Measurements from ENCODE around the gene ATF5.
"Not testable (repeated sequence)": the region's sequence is repeated elsewhere in the genome, so short reads cannot be mapped to it uniquely, and the experiment has no call there.

Gene ATF5

DNA sequence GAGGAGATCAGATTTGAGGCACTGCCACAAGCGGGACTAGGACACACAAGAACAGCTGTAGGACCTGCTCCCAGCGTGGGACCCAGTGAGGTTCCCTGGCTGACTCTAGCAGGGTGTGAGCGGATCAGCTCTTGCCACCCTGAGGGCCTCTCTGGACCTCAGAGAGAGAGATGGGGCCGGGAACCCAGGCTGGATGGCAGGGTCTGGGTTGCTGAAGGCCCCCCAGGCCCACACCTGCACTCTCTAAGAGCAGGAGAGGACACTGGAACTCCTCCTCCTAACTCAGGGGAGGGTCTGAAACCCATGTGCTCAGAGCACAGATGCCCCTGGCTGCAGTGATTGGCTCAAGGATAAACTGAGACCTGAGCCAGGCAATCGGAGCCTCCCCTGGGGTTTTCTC is 18.8 kb upstream of the ATF5 start:
- H3K27ac Mint-ChIP-seq: peak overlapping the region; percentile 91
- no peak overlapping the region for H3K4me3 Mint-ChIP-seq
- H3K27me3 Mint-ChIP-seq: no peaks in the 10 kb centered on the region
- ATAC-seq: no peak
- no peaks in the 10 kb centered on the region for H3K9me3 Mint-ChIP-seq
- H3K36me3 Mint-ChIP-seq: peaks cover 73% of the 10 kb centered on the region
- peaks cover 90% of the 10 kb centered on the region for H3K4me1 Mint-ChIP-seq

DNA sequence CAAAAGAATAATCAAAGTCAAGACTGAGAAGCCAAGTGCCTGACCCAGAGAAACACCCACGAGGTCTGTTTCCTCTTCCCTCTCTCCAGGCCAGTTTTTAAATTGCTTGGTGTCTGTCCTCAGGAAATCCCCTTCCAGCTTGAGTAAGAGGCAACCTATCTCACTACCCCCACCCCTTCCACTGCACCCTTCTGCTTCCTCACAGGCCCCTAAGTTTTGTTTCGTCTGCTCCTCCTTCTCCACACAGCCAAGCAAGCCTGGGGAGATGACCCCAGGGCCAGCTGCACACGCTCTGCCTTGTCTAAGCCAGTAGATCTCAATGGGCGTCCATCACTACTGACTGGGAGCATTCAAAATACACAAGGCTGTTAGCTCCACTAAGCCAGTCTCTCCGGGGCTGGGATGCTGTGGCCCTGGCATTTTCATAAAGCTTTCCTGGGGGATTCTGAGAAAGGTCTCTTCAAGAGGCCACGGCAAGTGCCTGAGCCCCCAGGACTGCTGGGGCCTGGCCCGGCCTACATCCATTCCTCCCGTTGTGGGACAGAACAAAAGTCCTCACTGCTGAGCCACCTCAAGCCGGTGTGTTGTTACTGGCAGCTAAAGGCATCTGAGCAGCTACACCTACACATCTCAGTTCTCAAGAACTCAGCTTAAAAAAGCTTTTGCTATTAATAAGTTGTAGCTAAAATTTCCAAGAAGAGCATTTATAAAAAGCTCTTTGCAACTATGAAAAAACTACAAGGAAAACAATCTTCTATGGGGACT is 17.4 kb upstream of the ATF5 start:
- ATAC-seq: peak; percentile 86
- Mint-ChIP-seq H3K27ac (peak overlapping the region; percentile 91), H3K9me3 (no peaks in the 10 kb centered on the region), H3K4me1 (peaks cover 86% of the 10 kb centered on the region), H3K36me3 (peaks cover 68% of the 10 kb centered on the region), H3K27me3 (no peaks in the 10 kb centered on the region), H3K4me3 (peak overlapping the region; percentile 55)

DNA sequence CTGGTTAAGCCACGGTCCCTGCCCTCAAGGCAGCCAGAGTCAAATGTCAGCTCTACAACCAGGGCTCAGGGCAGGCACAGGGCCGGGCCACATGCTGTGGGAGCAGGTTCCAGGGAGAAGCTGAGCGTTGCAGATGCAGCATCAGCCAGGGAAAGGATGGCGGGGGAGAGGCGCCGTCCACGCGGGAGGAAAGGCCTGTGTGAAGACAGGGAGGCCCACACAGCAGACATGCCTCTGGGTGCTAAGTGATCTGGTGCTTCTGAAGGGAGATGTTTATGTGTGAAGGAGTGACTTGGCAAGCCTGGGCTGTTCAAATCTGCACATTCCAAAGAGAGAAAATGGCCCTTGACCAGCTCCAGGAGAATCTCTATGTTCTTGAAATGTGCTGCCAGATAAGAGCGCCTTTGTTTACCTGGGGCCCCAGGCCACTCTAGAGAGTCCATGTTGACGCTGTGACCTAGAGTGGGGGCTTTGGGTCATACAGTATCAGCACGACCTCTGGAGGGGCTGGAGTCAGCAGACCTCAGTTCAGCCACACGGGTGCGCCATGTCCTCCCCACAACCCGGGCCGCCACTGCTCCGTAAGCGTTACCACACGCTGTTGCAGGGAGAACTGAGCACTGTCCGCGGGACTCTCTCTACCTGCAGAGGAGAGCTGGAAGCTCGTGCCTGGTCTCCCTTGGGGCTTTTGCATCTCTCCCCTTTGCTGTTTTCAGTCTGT is 15.9 kb upstream of the ATF5 start:
- Mint-ChIP-seq H3K36me3 (peaks cover 65% of the 10 kb centered on the region), H3K27ac (peak overlapping the region; percentile 91), H3K4me1 (peaks cover 86% of the 10 kb centered on the region), H3K9me3 (no peaks in the 10 kb centered on the region), H3K4me3 (peak overlapping the region; percentile 73), H3K27me3 (no peaks in the 10 kb centered on the region)
- ATAC-seq: peak; percentile 2

DNA sequence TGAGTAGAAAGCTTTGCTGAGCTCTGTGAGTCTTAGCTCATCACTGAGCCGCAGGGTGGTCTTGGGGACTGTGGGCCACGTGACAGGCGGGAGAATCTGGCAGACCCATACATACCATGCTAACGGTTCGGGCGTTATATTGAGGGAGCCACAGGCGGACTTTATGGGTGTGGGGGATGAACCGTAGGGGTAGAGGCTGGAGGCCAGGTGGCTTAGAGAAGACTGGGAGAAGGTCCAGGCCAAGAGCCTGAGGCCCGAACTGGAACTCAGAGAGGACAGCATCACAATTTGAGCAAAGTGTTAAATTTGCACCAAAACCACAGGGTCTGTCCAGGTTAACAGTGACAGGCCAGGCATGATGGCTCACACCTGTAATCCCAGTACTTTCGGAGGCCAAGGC is 15.3 kb upstream of the ATF5 start:
- Mint-ChIP-seq H3K36me3 (peaks cover 65% of the 10 kb centered on the region), H3K4me1 (peaks cover 86% of the 10 kb centered on the region), H3K4me3 (peak overlapping the region; percentile 73), H3K27me3 (no peaks in the 10 kb centered on the region), H3K9me3 (no peaks in the 10 kb centered on the region), H3K27ac (peak overlapping the region; percentile 91)
- no peak for ATAC-seq

DNA sequence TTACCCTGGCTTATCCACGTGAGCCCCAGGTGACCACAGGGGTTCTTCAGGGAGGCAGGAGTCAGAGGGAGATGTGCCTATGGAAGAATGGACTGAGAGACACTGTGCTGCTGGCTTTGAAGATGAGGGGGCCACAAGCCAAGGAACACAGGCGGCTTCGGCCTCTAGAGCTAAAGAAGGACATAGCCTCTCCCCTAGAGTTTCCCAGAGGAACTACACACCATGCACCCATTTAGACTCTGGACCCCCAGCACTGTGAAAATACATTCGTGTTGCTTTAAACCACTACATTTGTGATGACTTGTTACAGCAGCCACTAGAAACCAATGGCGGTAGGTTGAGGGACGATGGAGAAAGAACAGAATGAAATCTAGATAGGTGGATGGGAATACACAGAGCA is 13.7 kb upstream of the ATF5 start:
- no peaks in the 10 kb centered on the region for H3K27me3 Mint-ChIP-seq
- H3K9me3 Mint-ChIP-seq: no peaks in the 10 kb centered on the region
- H3K4me1 Mint-ChIP-seq: peaks cover 90% of the 10 kb centered on the region
- peaks cover 60% of the 10 kb centered on the region for H3K36me3 Mint-ChIP-seq
- no peak for ATAC-seq
- peak overlapping the region; percentile 91 for H3K27ac Mint-ChIP-seq
- H3K4me3 Mint-ChIP-seq: peak overlapping the region; percentile 27

DNA sequence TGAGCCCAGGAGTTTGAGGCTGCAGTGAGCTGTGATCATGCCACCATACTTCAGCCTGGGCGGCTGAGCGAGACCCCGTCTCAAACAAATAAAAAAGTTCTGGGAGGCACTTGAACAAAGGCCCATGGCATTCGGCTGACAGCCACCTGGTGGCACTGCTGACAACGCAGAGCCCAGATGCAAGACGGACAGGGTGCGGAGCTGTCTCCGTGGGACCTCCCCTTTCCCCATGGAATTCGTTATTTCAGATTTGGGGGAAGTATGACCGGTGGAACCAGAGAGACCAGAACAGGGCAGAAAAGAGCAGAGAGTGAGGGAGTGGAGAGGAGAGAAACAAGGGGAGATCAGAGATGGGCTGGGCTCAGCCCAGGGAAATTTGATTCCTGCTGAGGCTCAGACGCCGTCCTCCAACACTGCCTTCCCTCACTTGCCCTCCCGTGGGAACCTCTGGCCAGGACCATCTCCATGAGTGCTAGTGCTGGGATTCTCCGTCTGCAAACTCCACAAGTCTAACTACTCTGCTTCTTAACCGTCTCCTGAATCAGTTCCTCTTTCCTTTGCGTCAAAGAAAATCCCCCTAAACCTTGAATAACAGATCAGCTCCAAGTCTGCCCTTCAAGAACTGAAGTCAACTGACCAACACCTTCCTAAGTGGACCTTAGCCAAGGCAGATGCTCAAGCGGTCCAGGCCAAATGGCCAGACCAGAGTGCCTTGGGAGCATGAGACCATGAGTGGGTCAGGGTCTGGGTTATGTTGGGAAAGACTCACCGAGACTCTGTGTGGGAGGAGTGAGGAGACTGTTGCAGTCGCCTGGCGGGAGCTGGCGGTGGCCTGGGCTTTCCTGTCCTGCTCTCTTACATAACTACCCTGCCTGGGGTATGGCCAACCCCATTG is 11.9 kb upstream of the ATF5 start:
- no peaks in the 10 kb centered on the region for H3K9me3 Mint-ChIP-seq
- H3K27ac Mint-ChIP-seq: peak overlapping the region; percentile 92
- H3K36me3 Mint-ChIP-seq: peaks cover 78% of the 10 kb centered on the region
- H3K27me3 Mint-ChIP-seq: no peaks in the 10 kb centered on the region
- H3K4me3 Mint-ChIP-seq: peak overlapping the region; percentile 74
- peaks cover 90% of the 10 kb centered on the region for H3K4me1 Mint-ChIP-seq
- ATAC-seq: peak; percentile 73

DNA sequence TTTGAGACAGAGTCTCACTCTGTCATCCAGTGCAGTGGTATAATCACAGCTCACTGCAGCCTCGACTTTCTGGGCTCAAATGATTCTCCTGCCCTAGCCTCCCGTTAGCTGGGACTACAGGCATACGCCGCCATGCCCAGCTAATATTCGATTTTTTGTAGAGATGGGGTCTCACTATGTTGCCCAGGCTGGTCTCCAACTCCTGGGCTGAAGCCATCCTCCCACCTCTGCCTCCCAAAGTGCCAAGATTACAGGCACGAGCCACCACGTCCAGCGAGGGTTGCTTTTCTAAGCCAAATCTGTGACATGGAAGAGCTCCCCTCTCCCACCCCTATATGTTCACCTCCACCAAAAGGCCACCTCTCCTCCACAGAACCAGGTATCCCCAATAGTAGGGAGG is 10.9 kb upstream of the ATF5 start:
- no peak for ATAC-seq
- Mint-ChIP-seq H3K27me3 (no peaks in the 10 kb centered on the region), H3K4me3 (no peak overlapping the region), H3K9me3 (no peaks in the 10 kb centered on the region), H3K36me3 (peaks cover 72% of the 10 kb centered on the region), H3K27ac (peak overlapping the region; percentile 92), H3K4me1 (peaks cover 90% of the 10 kb centered on the region)

DNA sequence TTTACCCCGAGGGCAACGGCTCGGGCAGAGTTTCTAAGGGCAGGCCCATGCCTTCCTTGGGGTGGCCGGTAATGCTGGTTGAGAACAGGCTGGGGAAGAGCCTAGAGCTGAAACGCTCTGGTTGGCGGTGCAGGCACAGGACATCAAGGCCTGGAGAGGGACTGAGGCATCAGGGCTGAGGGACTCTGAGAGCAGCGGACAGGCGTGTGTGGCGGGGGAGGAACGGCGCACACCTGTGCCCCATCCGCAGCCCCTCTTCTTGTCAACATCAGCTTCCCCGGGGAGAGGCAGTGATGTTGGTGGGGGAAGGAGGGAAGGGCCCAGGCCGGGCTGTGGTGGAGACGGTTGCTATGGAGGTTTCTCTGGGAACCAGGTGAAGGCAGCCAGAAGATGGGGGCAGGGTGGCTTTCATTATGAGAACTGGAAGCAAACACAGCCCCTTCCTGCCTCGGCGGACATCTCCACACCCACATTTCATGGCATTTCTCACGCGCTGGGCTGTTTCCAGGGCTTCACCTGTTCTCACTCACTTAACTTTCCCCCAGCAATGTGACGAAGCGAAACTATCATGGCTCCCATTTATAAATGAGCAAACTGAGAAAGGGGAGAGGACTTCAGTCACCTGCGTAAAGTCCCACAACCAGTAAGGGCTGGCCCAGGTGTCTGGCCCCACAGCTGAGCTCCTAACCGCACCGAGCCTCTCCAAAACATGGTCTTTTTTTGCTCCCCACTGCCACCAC is 8.2 kb upstream of the ATF5 start:
- Mint-ChIP-seq H3K4me1 (peaks cover 93% of the 10 kb centered on the region), H3K36me3 (peaks cover 68% of the 10 kb centered on the region), H3K9me3 (no peaks in the 10 kb centered on the region), H3K27me3 (no peaks in the 10 kb centered on the region), H3K4me3 (peak overlapping the region; percentile 19), H3K27ac (peak overlapping the region; percentile 89)
- peak; percentile 47 for ATAC-seq

DNA sequence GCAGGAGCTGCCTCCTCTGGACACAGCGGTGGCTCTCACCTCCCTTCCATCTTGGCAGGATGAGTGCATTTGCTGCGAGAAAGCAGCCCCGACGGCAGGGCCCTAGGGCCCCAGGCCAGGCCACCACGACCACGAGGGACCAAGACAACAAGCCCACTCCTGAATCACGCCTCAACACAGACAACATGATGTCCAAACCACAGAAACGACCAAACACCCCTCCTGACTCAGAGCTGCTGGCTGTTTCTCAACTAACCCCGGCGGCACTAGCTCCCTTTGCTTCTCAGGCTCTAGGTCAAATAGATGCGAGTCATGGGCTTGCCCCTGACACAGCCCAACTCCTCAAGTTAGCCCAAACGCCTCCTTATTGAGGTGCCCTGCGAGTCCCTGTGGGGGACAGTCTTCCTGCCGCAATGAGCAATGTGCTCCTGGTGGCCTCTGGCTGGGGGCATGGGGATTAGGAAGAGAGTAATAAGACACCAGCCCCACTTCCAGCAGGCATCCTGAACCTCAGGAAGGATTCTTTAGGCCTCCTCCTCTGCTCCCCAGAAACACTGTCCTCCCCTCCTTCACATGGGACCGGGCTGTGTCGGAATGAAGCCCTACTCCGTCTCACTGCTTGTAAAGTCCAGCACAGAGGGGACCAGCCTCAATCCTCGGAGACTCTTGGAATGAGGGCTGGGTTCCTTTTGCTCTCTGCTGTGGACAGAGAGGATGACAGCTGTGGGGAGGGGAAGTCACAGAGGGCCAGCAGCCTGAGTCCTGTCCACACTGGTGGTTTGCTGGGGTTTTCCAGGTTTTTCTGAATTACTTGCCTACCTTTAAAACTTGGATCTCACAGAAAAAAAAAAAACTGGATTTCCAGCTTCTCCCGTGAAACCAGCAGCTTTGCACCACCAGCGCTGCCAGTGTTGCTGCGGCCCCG is 6.9 kb upstream of the ATF5 start:
- Mint-ChIP-seq H3K4me1 (peaks cover 89% of the 10 kb centered on the region), H3K36me3 (peaks cover 65% of the 10 kb centered on the region), H3K27ac (peak overlapping the region; percentile 89), H3K27me3 (no peaks in the 10 kb centered on the region), H3K9me3 (no peaks in the 10 kb centered on the region), H3K4me3 (peak overlapping the region; percentile 43)
- ATAC-seq: no peak

DNA sequence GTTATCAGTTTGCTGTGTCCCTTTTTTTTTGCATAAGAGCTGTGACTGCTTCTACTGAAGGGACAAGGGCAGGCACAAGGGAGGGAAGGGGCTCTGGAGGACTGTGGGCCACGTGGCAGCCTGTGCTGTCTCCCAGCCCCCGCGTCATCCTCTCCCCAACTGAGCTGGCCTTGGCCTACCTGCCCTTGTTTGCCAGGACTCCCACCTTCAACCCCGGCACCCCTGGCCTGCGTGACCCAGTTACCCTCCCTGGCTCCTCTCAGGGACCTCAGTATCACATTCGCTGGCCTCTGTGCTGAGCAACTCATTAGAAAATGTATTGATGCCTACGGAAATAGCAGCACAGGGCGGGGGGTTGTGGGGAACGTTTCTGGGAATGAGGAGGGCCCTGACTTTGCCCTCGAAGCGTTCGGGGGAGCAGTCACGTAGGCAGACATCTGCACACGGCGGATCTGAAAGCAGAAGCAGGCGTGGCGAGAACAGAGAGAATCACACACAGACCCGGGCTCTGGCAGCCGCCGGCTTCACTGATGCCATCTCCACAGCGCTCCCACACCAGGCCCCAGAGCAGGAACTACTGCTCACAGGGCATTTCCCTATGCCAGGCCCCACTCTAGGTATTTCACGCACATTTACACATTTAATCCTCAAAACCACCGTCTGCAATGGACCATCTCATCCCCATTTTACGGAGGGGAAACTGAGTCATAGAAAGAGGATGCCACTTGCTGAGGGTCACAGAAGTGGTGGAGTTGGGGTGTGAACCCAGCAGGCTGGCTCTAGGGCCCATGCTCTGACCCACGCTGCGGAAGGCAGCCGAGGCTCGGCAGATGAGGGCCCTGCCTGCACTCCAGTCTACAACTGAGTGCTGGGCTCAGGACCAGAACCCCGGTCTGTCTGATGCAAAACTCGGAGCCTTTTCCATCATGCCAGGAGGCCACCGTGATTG is 5.7 kb upstream of the ATF5 start:
- Mint-ChIP-seq H3K27me3 (no peaks in the 10 kb centered on the region), H3K27ac (peak overlapping the region; percentile 89), H3K36me3 (peaks cover 66% of the 10 kb centered on the region), H3K4me1 (peaks cover 87% of the 10 kb centered on the region), H3K9me3 (no peaks in the 10 kb centered on the region), H3K4me3 (peak overlapping the region; percentile 79)
- peak; percentile 57 for ATAC-seq

DNA sequence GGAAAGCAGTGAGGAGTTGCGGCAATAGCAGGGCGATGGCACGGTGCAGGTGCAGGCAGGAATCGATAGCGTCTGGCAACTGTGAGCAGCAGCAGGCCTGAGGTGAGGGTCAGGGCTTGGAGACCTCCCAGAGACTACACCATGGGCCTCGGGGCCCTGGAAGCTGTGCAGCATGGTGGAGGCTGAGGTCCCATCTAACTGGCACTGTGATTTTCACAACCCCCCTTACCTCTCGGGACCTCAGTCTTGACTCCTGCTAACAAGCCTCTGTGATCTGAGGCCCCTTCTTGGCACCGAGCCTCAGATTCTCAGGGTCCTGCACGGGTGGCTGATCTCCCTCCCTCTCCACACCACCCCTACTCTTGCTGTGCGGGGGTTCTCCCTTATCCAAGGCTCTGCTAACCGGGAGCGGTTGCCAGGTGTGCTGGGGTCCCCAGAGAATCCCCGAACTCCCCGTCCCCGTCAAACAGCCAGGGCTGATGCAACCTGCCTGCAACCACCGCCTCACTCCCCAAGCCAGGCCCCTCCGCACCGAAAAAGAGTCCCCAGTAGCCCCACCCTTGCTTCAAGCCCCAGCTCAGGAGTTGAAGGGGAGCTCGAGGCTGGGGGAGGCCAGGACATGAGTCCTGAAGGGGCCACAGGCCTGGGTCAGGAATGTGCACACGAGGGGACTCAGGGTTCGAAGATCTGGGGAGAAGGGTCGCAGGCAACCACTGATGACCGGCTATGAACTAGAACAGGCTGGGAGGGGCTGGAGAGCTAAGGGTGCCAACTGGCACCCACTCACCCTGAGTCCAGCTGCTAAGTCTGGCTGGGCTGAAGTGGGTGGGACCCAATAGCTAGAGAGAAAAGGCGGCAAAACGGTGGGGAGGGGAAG is 4.8 kb upstream of the ATF5 start:
- Mint-ChIP-seq H3K27ac (peak overlapping the region; percentile 89), H3K4me3 (peak overlapping the region; percentile 79), H3K9me3 (no peaks in the 10 kb centered on the region), H3K36me3 (peaks cover 65% of the 10 kb centered on the region), H3K27me3 (no peaks in the 10 kb centered on the region), H3K4me1 (peaks cover 80% of the 10 kb centered on the region)
- peak; percentile 3 for ATAC-seq

DNA sequence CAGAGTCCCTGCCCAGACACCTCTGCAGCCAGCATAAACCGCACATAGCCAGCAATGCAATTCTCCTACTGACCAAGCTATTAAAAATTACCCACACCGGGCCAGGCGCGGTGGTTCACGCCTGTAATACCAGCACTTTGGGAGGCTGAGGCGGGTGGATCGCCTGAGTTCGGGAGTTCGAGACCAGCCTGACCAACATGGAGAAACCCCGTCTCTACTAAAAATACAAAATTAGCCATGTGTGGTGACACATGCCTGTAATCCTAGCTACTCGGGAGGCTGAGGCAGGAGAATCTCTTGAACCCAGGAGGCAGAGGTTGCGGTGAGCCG is 4.2 kb upstream of the ATF5 start:
- H3K27ac Mint-ChIP-seq: peak overlapping the region; percentile 89
- H3K27me3 Mint-ChIP-seq, ATAC-seq, H3K9me3 Mint-ChIP-seq: not testable (repeated sequence)
- H3K4me1 Mint-ChIP-seq: peaks cover 77% of the 10 kb centered on the region
- peak overlapping the region; percentile 79 for H3K4me3 Mint-ChIP-seq
- peaks cover 65% of the 10 kb centered on the region for H3K36me3 Mint-ChIP-seq
